GM19035 (cell line): ENCODE measurements around the gene SLC32A1.

Experiments used
- ATAC-seq: cut with Tn5 transposase; IDR thresholded peaks from one replicate; pipeline ENCODE4 v1.9.1; 2021; ENCODE audit not compliant: unreplicated experiment

SLC32A1 gene

DNA sequence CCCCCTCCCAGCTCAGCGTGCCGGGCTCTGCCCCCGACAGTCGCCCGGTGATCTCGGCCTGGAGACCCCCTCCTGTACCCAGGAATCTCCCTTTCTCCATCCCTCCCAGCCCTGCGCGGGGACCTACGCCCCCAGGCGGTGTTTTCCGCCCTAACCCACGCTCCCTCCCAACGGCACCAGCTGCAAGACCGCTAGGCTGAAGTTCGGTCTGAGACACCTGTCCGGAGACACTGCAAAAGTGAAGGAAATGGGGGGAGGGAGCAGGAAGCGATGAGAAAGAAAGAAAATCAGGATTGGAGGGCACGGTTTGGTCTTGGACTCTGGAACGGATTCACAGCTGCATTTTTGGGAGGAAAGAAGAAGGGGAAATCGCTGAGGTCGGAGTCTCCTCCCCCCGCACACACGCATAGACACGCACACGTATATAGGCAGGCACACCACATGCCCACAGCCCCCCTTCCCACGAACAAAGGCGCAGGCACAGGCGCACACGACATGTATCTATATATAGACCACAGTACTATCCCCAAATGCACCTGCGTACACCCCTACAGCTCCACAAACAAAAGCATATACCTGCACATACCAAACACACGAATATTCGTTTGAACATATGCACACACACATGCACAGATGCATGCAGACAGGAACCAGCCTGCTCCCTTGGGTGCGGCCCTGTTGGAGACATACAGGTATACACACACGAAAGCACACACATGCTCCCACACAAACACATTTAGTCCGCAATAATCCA, 1.0 kb downstream of the SLC32A1 start:
- ATAC-seq, result no peak

DNA sequence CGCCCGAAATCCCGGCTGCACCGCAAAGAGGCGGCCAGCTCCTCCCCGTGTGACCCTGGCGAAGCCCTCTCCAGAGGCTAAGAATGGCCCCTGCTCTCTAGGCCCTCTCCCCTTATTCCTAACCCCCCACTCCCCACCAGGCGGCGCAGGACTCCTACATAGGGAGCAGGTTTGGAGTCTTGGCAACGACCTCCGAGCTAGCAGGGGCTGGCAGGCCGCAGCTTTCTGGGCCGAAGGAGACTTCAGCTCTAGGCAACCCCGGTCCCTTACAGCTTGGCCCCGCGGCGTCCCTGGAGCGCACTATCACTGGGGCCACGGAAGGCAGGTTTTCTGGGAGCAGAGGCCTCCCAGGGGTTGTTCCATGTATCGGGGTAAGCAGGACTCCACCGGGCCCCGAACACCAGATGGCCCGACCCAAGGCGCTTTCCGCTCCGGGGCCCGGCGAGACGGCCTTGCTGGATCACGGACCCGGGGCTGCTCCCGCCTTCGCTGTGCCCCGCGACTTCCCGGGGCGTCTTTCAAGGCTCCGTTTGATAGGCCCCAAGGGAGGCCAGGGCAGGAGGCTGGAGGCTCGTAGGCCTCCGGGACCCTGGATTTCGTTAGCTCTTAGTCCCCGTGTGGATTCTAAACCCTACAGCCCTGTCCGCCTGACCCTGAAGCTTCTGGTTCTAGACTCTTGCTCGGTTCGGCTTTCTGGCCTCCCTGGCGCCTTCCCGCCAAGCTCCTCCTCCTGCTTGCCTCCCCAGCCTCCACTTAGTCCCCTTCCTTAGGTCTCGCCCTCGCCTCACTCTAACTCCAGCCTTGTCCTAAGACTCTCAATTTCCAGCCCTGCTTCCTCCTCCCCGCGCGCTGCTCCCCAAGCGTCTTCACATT, 1.9 kb downstream of the SLC32A1 start:
- no peak for ATAC-seq

DNA sequence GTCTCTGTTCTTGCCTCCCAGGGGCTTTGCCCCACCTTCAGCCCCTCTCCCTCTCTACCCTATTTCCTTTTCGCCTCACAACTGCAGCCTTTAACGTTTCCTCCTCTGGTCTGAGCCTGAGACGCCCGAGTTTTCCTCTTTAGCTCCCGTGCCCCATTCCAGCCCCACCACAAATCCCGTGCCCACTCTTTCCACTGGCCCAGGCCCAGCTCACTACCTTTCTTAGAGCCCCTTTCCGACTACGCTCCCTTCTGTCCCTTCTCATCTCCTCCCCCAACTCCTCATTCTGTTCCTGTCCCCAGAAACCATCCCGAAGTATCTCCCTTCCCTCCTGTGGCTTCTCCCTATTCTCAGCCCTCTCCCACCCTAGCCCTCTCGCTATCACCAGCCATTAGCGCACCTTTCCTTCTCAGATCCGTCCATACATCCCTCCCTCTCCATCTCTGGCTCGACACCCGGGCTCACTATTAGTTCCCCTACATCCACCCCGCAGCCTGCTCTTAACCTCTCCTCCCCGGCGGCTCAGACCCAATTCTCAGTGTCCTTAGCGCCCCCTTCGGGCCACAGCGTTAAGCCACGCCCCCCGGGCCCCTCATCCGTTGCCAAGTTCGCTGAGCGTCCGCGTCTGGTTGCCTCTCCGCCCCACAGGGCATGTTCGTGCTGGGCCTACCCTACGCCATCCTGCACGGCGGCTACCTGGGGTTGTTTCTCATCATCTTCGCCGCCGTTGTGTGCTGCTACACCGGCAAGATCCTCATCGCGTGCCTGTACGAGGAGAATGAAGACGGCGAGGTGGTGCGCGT, 2.7 kb downstream of the SLC32A1 start:
- ATAC-seq, result no peak

DNA sequence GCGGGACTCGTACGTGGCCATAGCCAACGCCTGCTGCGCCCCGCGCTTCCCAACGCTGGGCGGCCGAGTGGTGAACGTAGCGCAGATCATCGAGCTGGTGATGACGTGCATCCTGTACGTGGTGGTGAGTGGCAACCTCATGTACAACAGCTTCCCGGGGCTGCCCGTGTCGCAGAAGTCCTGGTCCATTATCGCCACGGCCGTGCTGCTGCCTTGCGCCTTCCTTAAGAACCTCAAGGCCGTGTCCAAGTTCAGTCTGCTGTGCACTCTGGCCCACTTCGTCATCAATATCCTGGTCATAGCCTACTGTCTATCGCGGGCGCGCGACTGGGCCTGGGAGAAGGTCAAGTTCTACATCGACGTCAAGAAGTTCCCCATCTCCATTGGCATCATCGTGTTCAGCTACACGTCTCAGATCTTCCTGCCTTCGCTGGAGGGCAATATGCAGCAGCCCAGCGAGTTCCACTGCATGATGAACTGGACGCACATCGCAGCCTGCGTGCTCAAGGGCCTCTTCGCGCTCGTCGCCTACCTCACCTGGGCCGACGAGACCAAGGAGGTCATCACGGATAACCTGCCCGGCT, 3.4 kb downstream of the SLC32A1 start:
- no peak for ATAC-seq

DNA sequence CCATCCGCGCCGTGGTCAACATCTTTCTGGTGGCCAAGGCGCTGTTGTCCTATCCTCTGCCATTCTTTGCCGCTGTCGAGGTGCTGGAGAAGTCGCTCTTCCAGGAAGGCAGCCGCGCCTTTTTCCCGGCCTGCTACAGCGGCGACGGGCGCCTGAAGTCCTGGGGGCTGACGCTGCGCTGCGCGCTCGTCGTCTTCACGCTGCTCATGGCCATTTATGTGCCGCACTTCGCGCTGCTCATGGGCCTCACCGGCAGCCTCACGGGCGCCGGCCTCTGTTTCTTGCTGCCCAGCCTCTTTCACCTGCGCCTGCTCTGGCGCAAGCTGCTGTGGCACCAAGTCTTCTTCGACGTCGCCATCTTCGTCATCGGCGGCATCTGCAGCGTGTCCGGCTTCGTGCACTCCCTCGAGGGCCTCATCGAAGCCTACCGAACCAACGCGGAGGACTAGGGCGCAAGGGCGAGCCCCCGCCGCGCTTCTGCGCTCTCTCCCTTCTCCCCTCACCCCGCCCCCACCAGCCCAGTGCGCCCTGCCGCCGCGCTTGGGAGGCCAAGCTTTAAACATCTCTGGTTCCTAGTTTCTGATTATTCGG, 4.0 kb downstream of the SLC32A1 start:
- ATAC-seq, result no peak

DNA sequence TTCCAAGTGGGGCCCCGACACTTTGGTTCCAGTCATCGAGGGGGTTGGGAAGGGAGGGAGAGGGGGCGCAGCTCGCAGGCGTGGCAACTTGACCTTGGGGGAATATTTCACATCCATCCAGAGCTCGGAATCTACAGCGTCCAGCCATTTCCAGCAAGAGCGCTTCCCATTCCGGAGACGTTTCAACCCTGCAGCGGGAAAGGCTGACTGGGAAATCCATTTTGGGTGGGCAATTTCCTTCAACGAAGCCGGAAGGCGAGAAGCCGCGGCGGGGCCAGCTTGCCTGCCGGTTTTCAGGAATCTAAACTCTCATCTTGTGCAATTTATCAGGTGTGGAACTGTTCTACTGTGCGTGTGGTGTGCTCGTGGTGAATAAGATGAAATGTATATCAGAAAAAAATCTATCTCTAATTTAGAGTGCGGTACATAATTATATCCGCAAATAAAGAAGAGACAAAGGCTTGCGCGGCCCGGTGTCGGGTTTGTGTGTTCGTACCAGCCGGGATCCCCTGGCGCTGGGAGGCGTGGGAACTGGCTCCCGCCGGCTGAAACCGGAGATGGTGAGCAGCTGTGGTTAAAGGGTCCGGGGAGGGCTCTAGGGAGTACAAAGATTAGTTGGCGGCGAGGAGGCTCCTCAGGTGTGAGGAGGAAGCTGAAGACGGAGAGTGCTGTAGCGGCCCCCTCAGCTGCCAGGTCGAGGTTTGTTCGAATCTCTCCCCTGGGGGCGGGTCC, 4.8 kb downstream of the SLC32A1 start:
- no peak for ATAC-seq

DNA sequence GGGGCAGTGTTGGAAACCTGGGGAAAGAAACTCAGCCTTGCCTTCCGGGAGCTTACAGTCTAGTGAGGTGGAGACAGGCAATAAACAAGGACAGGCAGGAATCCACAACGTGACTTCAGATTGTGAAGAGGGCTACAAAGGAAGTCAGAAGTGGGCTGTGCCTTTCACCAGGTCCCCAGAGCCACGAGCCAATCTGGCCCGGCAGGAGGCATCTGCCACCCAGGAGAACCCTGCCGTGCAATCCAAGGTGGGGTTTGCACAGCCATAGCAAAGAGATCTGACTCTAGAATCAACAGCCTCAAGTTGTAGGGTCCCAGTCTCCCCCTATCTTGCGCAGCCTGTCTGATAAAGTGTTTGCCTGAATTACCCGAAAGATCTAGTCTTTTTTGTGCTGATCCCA, 5.5 kb downstream of the SLC32A1 start:
- ATAC-seq, result no peak

DNA sequence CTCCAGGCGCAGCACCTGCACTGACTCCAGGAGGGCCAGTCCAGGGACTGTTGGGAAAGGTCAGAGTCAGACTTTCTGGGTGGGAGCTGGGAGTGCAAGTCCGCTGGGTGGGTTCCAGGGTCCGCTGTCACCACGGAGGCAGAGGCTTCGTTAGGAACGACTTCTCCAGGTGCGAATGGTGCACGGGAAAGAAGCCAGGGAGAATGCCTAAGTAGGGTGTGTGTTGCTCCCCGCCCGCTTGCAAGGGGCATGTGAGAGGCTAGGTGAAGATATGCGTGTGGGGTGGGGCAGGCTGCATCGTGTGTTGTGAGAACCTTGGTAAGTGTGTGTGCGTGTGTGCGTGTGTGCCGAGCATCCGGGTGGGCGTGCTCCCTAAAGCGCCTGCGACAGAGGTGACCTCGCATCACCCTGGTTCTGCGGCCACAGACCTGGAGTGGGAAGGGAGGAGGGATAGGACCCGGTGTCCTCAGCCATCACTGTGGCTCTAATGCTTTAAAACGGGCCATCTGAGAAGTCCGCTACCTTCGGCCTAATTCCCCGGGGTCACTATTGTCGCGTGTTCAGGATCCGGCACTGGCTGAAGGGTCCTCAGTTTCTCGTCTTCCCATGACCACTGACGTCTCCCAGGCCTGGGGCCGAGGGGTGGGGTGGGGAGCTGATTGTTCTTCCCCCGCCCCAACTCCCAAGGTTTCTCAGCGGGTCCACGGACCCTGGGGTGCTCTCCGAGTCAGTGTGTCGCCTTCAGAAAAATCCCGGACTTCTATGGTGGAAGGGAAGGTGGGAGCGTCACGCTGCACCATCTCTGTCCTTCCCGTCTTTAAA, 6.1 kb downstream of the SLC32A1 start:
- no peak for ATAC-seq

DNA sequence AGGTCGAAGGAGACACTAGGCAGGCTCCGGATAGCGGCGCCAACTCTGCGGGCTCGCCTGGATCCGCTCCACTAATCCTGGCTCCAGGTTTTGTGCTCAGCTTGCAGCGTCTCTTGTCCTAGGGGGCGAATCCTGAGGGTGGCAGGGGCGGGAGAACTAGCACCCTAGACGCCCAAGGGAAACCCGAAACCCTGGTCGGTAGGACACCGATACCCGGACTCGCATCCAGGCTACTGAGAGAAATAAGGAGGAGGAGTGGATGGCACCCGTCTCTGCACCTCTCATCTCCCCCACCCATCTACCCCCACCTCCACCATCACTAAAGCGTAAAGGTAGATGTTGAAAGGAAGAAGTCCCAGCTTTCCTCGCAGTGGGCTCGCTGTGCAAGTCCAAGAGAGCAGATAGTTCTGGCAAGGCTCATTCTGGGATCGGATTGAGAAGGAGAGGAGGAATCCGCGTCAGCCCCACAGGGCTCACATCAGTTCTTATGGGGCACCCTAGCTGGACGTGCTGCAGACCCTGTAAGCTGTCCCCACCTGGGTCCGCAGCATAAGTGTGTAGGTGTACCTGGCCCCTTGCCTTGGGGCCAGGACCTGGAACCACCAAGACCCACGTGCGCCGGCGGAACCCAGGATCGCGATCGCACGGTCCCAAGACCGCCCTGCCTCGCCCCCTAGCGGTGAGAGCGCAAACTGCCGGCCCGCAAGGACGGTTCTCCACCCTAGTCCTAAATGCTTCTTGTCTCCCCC, 6.9 kb downstream of the SLC32A1 start:
- ATAC-seq, result no peak

DNA sequence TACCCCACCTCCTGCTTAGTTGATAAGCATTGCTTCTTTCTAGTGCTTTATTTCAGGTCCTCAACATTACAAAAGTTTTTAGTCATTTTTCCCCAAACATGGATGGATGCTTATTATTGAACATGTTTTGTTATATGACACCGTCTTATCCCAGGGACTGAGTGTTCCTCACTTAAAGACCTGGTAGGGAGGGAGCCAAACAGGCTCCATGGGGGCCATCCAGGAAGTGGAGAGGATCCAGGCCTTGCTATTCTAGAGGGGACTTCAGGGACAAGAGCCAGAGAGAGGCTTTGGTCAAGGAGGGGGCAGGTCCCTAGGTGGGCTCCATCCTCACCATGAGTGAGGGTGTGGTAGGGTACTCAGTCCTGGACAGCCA, 7.4 kb downstream of the SLC32A1 start:
- no peak for ATAC-seq

DNA sequence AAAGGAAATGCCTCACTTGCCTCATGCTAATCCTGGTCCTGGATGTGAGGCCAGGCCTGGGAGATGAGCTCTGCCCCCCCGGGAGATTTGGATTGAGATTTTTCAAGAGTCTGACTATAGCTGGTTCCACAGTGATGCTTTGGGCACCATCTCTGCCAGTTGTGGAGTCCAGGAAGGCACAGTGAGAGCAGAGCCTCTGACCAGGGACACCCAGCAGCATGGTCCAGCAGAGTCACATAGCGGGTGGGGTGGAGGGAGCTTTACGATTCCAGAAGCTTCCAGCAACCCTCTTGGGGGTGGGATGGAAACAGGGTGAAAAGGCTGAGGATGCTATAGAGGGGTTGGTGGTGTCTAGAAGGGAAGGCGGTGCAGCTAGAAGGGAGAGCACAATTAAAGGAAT, 8.7 kb downstream of the SLC32A1 start:
- no peak for ATAC-seq

DNA sequence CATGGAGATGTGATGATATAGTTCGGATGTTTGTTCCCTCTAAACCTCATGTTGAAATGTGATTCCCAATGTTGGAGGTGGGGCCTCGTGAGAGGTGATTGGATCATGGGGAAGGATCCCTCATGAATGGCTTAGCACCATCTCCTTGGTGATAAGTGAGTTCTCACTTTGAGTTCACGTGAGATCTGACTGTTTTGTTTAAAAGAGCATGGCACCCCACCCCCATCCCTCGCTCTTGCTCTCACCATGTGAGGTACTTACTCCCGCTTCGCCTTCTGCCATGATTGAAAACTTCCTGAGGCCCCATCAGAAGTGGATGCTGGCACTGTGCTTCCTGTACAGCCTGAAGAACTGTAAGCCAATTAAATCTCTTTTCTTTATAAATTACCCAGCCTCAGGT, 10.9 kb downstream of the SLC32A1 start:
- ATAC-seq, result no peak

DNA sequence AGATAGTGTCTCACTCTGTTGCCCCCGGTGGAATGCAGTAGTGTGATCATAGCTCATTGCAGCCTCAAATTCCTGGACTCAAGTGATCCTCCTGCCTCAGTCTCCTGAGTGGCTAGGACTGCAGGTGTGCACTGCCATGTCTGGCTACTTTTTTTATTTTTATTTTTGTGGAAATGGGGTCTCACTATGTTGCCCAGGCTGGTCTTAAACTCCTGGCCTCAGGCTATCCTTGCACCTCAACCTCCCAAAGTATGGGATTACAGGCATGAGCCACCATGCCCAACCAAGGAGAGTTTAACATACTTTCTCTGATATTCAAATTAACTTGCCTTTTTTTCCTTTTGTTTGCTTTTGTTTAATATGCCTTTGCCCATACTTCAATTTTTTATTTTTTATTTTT, 13.6 kb downstream of the SLC32A1 start:
- ATAC-seq, result no peak

DNA sequence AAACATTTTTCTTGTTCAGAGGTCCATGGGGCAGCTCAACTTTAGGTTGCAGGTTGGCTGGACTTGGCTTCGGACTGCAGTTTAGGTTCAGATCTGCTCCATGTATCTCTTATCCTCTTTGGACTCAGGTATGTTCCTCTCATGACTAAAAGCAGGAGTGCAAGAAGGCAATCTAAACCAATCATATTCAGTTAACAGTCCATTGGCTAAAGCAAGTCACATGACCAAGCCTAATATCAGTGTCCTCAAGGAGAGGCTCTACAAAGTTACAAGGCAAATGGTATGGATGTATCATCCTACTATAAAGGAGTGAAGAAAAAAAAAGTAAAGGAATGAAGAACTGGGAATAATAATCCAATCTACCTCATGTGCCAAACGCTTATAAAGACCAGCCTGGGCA, 21.5 kb downstream of the SLC32A1 start:
- ATAC-seq, result no peak

DNA sequence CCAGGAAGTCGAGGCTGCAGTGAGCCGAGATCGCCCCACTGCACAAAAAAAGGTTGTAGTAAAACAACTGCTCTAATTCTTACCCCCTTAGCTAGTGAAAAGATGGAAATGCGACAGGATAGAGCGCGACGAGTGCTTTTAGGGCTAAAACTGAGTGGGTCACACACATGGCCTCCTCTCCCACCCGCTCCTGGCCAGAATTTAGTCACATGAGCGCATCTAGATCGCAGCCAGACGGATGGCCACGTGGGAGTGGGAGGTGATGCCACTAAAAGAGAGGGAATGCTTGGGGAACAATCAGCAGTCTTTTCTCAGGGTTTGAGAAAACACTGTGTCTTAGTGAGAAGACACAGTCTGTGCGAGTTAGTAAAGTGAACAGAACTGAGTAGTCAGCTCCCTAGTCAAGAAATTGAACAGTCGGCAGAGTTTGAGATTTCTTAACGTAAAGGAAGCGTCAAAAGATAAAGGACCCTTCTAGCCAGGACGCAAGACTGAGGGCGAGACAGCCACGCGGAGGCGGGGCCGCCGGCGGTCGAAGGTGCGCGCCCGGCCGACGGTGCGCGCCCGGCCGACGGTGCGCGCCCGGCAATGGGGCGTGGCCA, 23.3 kb downstream of the SLC32A1 start:
- ATAC-seq, result no peak

DNA sequence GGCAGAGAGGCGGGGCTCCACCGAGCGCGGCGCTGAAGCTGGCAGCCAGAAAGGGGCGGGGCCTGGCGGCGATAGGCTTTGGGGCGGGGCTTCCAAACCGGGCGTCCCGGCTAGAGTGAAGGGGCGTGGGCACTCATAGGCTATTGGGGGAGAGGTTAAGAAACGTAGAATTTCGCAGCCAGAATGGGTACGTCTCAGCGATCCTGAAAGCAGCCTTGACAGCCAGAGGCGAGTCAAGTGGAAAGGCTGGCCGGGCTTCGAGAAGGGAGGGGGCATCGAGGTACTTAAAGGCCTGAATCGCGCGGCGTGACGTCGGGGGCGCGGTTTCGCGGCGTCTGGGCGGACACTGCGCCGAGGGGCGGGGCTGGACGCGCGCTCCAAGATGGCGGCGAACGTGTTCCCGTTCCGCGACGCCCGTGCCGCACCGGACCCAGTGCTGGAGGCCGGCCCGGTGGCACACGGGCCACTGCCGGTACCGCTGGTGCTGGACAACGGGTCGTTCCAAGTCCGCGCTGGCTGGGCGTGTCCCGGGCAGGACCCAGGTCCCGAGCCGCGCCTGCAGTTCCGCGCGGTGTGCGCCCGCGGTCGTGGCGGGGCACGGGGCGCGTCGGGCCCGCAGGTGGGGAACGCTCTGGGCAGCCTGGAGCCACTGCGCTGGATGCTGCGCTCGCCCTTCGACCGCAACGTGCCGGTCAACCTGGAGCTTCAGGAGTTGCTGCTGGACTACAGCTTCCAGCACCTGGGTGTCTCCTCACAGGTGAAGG, 24.0 kb downstream of the SLC32A1 start, which contains the start of gene ACTR5:
ACTR5 (plus strand) TSS at position 364 of the 764 bp plus-strand sequence; CDS start at position 383, 19 bp downstream.
- ATAC-seq, result peak; percentile 89

DNA sequence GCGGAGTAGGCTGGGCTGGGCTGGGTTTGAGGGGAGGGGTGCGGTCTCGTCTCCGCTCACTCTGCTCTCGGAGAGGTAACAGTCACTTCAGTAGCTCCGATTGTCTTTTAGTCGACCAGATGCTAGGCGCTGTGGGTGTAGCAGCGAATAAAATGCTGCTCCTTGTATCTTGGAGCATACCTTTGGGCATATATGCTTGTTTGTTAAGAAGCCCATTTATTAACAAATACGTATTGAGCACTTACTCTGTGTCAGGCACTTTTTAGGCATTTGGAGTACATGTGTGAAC, 24.5 kb downstream of the SLC32A1 start:
- peak; percentile 34 for ATAC-seq
